HG02943 (cell line): Measurements from ENCODE around the gene AOPEP.

Experiments
- ATAC-seq: cut with Tn5 transposase; IDR thresholded peaks from one replicate; pipeline ENCODE4 v1.9.1; 2021; ENCODE audit warnings: mild to moderate bottlenecking, low read depth, moderate library complexity; ENCODE audit not compliant: unreplicated experiment

Gene AOPEP

DNA sequence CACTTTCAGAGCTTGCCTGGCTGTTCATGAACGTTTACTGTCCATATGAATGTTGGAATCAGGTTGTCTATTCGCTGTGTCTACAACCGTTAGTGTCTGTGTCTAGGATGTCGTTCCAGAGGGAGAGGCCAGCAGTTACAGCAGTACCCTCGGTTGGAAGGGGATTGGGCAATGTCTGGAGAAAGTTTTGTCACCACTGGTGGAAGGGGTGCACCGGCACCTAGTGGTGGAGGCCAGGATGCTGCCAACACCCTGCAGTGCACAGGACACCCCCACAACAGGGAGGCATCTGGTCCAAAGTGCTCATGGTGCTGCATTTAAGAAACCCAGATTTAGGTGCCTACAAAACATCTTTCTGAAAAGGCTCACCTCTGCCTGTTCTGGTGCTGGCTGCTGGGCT, 370.3 kb downstream of the AOPEP start:
- ATAC-seq, result no peak

DNA sequence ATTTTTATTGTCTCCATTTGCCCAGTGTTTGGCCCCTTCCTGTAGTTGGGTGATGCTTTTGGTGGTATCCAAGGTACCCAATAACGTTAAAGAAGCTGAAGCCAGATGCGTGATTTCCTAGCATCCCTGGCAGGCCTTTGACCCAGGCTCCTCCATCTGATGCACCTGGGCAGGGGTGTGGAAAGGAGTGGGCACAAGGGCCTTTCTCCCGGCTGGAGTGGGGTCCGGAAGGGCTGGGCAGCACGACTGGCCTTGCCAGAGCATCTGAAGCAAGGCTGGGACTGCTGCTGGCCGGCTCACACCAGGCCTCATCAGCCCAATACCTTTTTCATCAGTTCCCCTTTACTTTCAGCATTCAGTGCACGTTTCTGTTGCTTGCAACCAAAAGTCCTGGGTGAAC, 370.8 kb downstream of the AOPEP start:
- no peak for ATAC-seq

DNA sequence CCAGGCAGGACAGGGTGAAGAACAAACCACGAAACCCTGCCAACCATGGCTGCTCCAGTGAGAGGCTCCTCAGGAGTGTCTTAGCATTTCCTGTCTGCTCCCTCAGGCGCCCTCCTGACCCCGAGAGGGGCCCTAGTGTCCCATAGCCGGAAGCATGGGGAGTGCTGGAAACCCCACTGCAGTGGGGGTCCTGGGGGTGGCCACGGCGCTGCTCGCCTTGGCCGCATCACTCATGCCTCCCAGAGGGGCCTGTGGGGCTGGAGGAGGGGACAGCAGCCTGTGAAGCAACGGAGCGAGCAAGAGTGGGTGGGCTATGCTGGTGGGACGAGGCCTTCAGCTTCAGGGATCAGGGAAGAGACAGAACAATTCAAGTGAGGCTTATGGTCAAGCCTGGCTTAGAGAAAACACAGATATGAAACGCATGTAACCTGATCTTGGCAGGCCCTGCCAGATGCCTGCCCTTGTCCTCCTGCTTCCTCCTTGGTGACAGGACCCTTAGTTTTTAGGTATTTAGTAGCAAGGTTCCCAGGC, 372.0 kb downstream of the AOPEP start:
- no peak for ATAC-seq

DNA sequence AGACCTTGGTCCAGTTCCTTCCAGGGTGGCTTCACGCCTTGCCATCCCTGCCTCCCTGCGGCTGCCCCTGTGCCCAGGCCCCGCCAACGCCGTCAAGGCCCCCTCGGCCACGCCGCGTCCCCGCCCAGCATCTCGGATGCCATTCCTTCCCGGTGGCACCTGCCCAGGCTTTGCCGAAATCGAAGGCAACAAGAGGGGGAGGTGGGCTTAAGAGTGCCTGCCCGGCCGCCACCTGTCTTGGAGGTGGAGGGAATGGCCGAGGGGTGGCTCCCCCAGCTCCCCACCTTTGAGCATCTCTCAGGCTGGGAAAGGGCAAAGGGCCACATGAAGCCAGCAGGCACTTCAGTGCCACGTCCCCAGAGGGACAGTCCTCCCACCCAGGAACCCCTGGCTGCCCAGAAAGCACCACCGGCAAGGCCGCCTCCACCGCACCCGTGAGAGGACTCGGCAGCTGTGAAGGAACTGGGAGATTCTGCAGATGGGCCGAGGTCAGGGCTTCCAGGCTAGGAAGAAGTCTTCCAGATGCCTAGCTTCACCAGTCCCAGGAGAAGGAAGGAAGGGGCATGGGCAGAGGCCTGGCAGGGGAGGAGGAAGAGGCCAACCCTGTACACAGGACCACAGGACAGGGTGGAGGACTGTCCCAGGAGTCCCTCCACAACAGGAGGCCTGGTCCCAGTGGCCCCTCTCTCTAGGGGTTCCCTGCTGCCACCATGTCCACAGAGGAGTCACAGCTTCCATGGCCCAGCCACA, 373.0 kb downstream of the AOPEP start:
- ATAC-seq, result no peak

DNA sequence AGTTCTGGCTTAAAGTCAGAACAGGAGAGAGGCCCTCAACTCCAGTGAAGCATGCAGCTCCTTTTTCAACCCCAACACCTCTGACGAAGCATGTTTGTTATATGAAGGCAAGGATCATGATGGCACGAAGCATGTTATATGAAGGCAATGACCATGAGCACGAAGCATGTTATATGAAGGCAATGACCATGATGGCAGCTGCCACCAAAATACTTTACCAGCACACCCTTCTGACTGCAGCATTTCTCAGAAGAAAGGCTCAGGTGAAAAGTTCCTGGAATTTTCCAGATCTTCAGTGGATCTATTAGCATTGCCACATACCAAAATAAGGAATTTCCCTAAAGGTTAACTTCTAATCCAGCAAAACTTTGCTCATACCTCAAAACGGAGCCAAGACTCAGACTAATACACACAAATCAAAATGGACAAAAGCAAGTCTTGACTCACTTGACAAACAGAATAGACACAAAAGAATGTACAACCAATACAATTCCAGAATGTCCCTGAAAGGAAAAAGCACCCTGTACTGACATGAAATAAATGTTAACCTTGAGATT, 373.6 kb downstream of the AOPEP start:
- ATAC-seq, result no peak

DNA sequence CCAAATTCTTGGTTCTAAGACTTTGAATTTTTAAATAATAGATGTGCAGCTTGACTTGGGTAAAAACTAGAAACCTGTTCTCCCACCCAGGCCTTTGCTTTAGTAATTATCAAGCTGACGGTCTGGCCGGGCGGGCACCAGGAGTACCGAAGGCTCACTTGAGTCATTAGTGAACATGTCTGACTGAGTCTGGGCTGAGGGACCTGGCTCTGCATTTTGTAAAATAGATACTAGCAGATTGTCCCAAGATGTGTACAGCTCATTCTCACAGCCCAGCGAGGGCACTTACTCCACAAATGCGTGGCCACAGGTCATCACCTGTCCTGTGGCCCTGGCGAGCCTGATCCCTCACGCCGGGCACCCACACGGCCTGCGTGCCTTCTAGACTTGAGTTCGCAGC, 374.8 kb downstream of the AOPEP start:
- ATAC-seq, result no peak

DNA sequence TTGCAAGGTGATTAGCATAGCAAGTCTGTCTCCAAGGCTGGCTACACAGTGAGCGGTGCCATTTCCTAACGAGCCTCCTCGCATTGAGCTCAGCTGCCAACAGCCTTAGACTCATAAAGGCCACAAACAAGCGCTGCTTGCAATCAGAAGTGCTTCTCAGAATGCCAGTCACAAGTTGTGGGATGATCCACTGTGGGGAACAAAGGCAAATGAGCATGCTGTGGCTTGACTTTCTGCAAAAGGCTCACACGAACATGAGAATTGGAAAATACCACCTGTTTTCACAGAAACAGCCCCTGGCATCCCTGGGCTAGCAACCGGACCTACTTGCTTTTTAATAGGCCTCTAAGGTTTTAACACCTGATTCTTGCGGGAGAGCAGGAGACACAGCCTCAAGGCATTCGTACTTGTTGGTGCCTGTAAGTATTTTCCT, 375.5 kb downstream of the AOPEP start:
- no peak for ATAC-seq

DNA sequence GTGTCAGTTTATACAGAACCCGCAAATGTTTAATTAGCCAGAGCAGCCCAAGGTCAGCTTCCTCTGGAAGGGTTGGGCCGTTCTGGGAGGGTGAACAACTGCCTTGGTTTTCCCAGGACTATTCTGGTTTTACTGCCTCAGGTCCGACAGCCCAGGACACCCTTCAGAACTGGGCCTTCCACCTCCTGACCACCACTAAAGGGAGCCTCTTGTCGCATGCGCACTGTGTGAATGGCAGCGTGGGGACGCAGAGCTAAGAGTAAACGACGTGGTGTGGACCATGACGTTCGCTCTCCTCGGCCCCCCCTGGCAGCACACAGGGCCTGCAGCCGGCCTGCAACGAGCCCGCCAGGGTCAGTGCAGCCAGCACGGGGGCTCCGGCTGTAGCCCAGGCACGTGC, 376.1 kb downstream of the AOPEP start:
- ATAC-seq, result no peak

DNA sequence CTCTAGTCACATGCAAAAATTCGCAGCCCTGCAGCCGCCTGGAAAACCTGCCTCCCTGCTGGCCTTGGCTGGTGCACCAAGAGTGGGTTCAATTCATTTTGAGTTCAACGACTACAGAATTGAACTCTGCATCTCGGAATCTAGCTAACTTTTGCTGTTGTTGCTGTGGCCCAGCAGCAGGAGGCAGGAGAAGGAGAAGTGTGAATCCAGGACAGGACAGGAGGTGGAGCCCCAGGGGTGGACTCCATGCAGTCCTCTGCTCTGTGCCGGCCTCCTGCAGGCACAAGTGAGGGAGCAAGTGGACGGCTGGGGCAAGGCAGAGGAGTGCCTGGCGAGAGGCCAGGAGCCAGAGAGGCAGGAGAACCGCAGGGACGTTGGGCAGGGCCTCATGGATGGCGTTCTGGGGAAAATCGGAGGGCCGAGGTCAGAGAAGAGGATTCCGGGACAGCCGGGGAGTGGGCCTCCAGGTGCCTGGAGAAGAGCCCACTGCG, 376.8 kb downstream of the AOPEP start:
- ATAC-seq, result no peak

DNA sequence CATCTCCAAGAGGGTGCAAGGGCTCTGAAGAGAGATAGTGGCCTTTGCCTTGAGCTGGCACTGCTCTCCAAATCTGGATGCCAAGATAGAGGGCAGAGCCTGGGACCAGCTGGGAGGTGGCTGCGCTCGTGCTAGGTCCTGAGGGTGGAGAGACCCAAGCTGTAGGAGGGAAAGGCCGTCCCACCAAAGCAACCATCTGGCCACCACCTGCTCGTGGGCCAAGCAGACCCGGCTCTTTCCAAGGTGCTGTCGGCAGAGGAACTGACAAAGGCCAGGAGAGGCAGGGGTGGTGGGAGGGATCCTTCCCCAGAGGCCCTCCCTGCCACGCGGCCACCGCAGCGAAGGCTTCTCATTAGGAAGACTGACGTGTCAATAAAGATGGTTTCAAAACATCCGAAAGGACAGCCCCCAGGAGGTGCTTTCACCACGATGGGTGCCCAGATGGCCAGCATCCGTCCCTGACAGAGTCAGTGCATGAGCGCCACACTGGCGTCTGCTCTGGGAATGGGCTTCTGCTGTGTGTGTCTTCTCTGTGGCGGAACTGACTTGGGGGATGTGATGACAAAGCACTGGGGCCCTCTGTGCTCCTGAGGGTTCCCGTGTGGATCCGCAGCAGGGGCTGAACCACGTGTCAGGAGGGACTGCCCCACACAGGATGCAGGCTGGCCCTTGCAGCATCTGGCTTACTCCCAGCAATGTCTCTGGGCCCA, 377.5 kb downstream of the AOPEP start:
- no peak for ATAC-seq

DNA sequence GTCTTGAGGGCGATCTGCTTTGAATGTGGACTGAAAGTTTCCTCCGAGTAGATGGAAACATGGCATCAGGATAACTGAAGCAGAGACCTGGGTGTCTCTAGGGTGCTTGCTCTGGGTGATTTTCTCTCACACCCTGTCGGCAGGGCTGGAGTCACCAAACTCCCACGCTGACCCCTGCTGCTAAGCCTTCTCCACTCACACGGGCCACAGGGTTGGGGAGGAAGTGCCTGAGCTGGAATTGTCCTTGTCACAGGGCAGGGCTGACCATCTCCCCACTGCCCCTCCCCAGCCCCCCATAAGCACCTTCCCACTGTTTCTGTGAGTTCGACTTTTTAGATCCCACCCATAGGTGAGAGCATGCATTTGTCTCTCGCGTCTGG, 378.1 kb downstream of the AOPEP start:
- no peak for ATAC-seq

DNA sequence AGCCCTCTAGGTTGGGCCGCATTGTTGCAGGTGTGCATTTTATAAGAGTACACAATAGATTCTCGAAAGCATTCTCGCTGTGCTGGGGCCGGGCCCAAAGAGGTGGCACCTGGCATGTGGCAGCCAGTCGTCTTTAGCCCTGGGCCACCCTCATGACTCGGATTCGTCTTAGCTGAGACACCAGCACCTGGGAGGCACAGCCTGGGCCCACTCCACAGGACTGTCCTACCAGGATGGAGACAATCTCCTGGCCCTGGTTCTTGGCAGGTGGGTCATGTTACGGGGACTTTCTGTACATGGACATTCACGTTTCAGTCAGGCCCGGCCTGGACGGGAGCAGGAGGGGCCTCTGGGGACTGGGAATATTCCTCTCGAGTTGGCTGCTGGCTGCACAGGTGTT, 378.5 kb downstream of the AOPEP start:
- no peak for ATAC-seq

DNA sequence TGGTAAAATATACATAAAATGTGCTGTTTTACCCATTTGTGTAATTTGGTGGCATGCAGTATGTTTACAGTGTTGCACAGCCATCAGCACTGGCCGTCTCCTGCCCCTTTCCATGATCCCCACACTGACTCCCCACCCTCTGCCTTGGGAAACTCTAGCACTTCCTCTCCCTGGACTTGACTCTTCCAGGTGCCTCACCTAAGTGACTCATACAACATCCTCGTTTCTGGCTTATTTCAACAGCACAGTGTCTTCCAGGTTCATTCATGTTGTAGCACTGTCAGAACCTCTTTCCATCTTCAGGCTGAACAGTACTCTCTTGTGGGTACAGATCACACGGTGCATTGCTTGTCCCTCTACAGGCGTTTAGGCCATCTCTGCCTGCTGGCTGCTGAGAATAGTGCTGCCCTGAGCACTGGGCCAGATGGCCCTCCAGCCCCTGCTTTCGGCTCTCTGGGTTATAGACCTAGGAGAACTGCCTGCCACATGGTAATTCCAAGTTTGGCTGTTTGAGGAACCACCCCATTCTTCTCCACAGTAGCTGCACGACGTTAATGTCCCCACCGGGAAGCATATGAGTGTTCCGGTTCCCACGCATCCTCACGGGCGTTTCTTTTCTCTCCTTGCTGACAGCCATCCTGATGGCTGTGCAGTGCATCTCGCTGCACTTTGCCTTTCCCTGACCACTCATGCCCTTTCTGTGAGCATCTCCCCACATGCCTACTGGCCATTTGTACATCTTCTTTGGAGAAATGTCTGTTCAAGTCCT, 379.2 kb downstream of the AOPEP start:
- no peak for ATAC-seq

DNA sequence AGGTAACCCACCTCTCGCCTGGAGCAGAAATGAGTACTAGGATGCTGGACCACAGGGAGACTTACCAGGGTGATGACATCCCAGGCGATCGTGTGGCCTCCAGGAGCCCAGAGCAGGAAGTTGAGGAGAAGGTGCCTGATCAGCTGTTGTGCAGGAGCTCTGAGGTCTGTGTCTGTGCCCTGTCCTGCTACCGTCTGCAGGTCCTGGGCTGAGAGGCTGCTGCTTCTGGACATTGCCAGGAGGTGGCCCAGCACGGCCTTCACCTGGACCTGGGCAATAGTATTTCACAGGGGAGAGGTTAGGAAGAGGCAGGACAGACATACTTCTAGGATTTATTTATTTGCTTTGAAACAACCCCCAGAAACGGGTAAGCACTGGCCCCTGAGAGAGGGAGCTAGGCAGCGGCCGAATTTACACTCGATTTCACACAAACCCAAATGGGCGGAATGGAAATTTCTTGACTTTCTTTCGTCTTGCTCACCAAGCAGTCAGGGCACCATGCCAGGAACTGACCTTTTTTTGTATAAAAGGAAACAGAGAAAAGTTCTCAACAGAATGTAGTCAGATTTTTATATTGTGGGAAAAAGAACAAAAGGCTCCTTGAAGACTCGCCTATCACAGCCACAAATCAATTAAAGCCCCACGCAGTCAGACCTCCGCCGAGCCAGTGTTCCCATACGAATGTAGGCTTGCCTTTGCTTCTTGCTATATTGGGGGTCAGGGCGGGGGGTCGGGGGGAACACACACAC, 380.7 kb downstream of the AOPEP start:
- ATAC-seq, result no peak

DNA sequence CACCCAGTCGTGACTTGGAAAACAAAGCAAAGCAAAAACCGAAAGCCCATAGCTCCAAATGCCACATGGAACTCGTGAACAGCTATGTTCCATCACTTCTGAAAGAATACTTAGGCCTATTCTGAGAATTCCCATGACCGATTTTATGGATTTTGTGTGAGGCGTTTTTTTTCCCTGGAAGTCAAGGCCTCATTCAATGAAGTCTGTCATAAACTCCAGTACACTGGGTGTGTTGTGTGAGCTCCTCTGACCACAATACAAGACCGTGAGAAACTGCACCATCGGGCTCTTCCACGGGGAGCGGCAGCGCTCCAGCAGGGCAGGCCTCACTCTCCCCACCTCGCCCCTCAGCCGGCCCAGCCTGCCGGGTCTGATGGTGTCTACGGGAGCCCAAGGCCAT, 381.5 kb downstream of the AOPEP start:
- no peak for ATAC-seq

DNA sequence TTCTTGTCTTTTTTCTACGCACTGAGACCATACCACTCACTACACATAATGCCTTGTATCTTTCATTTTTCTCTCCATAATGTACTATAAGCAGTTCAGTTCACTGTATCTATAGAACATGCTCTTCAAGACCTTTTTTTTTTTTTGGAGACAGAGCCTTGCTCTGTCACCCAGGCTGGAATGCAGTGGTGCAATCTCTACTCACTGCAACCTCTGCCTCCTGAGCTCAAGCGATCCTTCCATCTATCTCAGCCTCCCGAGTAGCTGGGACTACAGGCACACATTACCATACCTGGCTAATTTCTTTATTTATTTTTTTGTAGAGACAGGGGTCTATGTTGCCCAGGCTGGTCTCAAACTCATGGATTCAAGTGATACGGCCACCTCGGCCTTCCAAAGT, 382.3 kb downstream of the AOPEP start:
- ATAC-seq, result no peak

DNA sequence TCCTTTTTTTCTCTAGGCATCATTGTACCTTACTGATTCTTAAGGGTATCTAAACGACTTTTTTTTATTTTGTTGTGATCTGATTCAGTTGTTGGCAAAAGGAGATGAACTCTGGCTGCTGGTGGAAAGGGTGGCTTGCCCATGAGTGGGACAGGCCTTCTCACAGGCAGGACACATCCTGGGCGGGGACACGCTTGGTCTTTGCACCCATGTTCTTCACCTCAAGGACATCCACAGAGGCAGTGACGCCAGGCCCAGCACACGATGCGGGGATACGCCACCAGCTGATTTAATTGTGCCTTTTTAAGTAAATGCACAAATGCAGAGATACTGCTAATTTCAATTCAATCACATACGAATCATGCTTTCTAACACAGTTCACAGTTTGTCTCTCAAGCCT, 383.0 kb downstream of the AOPEP start:
- ATAC-seq, result no peak

DNA sequence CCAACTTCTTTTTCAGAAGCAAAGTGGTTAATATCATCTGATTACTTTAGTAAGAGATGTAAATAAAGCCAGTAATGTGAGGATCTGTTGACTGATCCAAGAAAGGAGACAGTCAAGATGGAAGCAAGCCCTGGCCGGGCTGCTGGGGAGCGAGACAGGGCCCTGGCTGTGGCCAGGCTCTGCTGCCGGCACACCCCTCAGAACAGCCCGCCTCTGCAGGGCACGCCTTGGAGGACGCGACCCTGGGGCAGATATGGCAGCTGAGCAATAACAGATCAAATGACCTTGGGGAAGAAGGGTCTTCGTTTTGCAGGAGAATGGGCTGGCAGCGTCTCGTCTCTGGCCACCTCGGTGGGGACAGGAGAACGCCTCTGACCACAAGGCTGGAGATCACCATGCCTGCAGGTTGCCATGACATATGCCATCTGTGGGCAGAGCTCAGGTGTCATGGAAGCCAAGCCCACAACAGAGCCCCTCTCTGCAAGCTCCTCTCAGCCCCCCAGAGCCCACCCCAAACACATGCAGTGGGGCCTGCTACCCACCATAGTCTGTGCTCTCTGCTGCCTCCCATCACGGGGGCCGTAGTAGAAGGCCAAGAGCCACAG, 384.5 kb downstream of the AOPEP start:
- no peak for ATAC-seq

DNA sequence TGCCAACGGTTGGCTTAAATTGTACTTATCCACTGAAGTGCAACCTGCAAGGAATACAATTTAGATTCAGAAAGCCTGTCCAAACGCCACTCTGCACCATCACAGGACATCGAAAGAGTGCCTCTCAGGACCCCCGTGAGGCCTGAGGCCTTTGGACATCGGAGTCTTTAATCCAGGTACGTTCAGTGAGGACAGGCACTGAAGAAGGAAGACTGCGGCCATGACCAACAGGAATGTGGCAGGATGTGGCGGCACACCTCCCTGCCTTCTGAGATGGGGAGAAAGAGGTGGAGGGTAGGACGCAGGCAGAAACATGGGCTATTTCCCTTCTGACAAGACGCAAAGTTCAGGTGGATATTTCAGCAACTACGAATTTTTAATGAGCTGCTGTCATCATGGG, 385.2 kb downstream of the AOPEP start:
- no peak for ATAC-seq
